HepG2 (cell line): Measurements from ENCODE around the gene TNPO3. TPM values are rescaled to one million over a fixed set of nuclear protein-coding genes. Genes with fewer than 3 reads are reported as not detected.

Experiments used
- ATAC-seq: fragments of 200-7000 bp; cut with Tn5 transposase; 3 replicates; pipeline ENCODE4 v1.9.1; 2020; ENCODE audit warnings: mild to moderate bottlenecking, moderate library complexity
- BruUV-seq: library from RNA; stranded (reverse); fragments of 400-500 nt; replicated peaks from 2 replicates; lab custom pipeline; 2021; lab: Mats Ljungman, UMichigan
- CTCF ChIA-PET: fragments of 300-600 bp; formaldehyde crosslinking; extraction: SDS; loops from one replicate; lab custom pipeline; 2021; ENCODE audit warnings: low total read pairs, inconsistent platforms, low intra/inter-chr PET ratio; lab: Yijun Ruan, JAX
- POLR2A ChIA-PET: fragments of 350-600 bp; sonication (Branson Sonifier 250); formaldehyde crosslinking; loops from one replicate; lab custom pipeline; 2020; ENCODE audit warnings: antibody characterized with exemption, inconsistent platforms; lab: Yijun Ruan, JAX
- DNase-seq: peaks from one replicate; pipeline ENCODE4 v3.0.0-alpha.2; 2015; ENCODE audit warnings: low spot score
- FAIRE-seq: peaks from 3 replicates; lab custom pipeline; 2011; peaks lifted over from hg19 to GRCh38; lab: Jason Lieb, UNC
- H2AFZ ChIP-seq: one replicate; pipeline ENCODE4 v1.6.1; 2011; ENCODE audit warnings: low read length, inconsistent platforms
- H3K27ac ChIP-seq: fragments of 300-600 bp; 3 replicates; pipeline ENCODE4 v1.8.0; 2011; ENCODE audit warnings: mixed run types, mild to moderate bottlenecking, mixed read lengths, low read length, inconsistent platforms; ENCODE audit not compliant: insufficient read depth; ENCODE audit errors: extremely low read length
- H3K27me3 ChIP-seq, 2 experiments: fragments of 200-600 bp in 1 of 2; 2 replicates in 1 of 2; 3 replicates in 1 of 2; pipeline versions ENCODE4 v1.6.0 to v1.8.0; 2011; ENCODE audit warnings: low read length in 2 of 2, mild to moderate bottlenecking in 2 of 2, moderate library complexity in 2 of 2, inconsistent platforms in 1 of 2; ENCODE audit not compliant: insufficient read depth in 2 of 2, control insufficient read depth in 1 of 2
- H3K36me3 ChIP-seq, 2 experiments: fragments of 200-600 bp in 1 of 2; replicated peaks in 1 of 2; 2 replicates in 1 of 2; 3 replicates in 1 of 2; pipeline versions ENCODE4 v1.5.1 to v1.8.0; 2011; ENCODE audit warnings: low read length in 2 of 2, inconsistent platforms in 1 of 2; ENCODE audit not compliant: insufficient read depth in 2 of 2, control insufficient read depth in 1 of 2
- H3K4me1 ChIP-seq: 2 replicates; pipeline ENCODE4 v1.5.1; 2012; ENCODE audit warnings: low read length, inconsistent platforms; ENCODE audit not compliant: insufficient read depth
- H3K4me2 ChIP-seq: 2 replicates; pipeline ENCODE4 v1.6.0; 2011; ENCODE audit warnings: low read depth, low read length, inconsistent platforms
- H3K4me3 ChIP-seq, 3 experiments: fragments of 200-600 bp in 1 of 3; sonication (generic), shearing (Covaris generic) in 1 of 3; replicated peaks in 1 of 3; 2 replicates each; pipeline ENCODE4 v1.5.1; 2011 to 2016; ENCODE audit warnings: low read length in 3 of 3, inconsistent platforms in 2 of 3, low read depth in 2 of 3, mild to moderate bottlenecking in 2 of 3, control low read depth in 1 of 3, mixed read lengths in 1 of 3; ENCODE audit not compliant: insufficient read depth in 1 of 3
- H3K79me2 ChIP-seq: one replicate; pipeline ENCODE4 v1.6.1; 2011; ENCODE audit warnings: low read length, inconsistent platforms; ENCODE audit not compliant: insufficient read depth
- H3K9ac ChIP-seq: 2 replicates; pipeline ENCODE4 v1.6.0; 2011; ENCODE audit warnings: mild to moderate bottlenecking, low read depth, low read length, inconsistent platforms; ENCODE audit not compliant: insufficient read depth
- H3K9me3 ChIP-seq: 2 replicates; pipeline ENCODE4 v1.5.1; 2012; ENCODE audit warnings: mild to moderate bottlenecking, low read length
- H4K20me1 ChIP-seq: 2 replicates; pipeline ENCODE4 v1.6.0; 2011; ENCODE audit warnings: inconsistent platforms, mild to moderate bottlenecking, low read length, moderate library complexity; ENCODE audit not compliant: insufficient read depth
- AHR ChIP-seq: IDR thresholded peaks from 2 replicates; pipeline ENCODE4 v1.6.1; 2018; ENCODE audit warnings: missing genetic modification reagents, missing compliant biosample characterization
- CBX5 ChIP-seq: sonication (generic); formaldehyde crosslinking; IDR thresholded peaks from 2 replicates; pipeline ENCODE4 v1.4.0; 2020; ENCODE audit warnings: missing genetic modification reagents, borderline replicate concordance
- FOXA1 ChIP-seq, 2 experiments: fragments of 450-650 bp in 1 of 2; sonication (generic) in 1 of 2; formaldehyde crosslinking in 1 of 2; IDR thresholded peaks; 2 replicates each; pipeline versions ENCODE4 v1.4.0 to v1.6.1; 2016 to 2020; ENCODE audit warnings: missing genetic modification reagents in 1 of 2
- NCOA1 ChIP-seq: sonication (generic); formaldehyde crosslinking; IDR thresholded peaks from 2 replicates; pipeline ENCODE4 v1.9.0; 2021; ENCODE audit warnings: missing genetic modification reagents
- NFYB ChIP-seq: sonication (generic); formaldehyde crosslinking; IDR thresholded peaks from 2 replicates; pipeline ENCODE4 v1.4.0; 2020; ENCODE audit warnings: missing genetic modification reagents
- TRIM24 ChIP-seq: sonication (generic); formaldehyde crosslinking; IDR thresholded peaks from 2 replicates; pipeline ENCODE4 v1.8.0; 2022; ENCODE audit warnings: mild to moderate bottlenecking, missing genetic modification reagents
- ZNF205 ChIP-seq: IDR thresholded peaks from 2 replicates; pipeline ENCODE4 v1.6.1; 2018; ENCODE audit warnings: missing biosample characterization, missing genetic modification reagents
- ZNF720 ChIP-seq: sonication (generic); formaldehyde crosslinking; IDR thresholded peaks from 2 replicates; pipeline ENCODE4 v1.4.0; 2020; ENCODE audit warnings: missing genetic modification reagents
- ZNF780A ChIP-seq: sonication (generic); formaldehyde crosslinking; IDR thresholded peaks from 2 replicates; pipeline ENCODE4 v1.8.0; 2022; ENCODE audit warnings: mild to moderate bottlenecking, missing genetic modification reagents, moderate library complexity
- WGBS: methylation state at CpG from one replicate; pipeline ENCODE4 v1.1.6; 2017; ENCODE audit warnings: low lambda C conversion rate; 5-methylcytosine and 5-hydroxymethylcytosine counted together
- in situ Hi-C: cut with HindIII; loops from 2 replicates; pipeline ENCODE4 v1.10.0; 2017; ENCODE audit warnings: low pct_unique_long_range_greater_than_20kb; ENCODE audit not compliant: extremely low pct_ligation_motif_present
- intact Hi-C: fragments of 100-400 bp; cut with micrococcal nuclease; formaldehyde crosslinking; loops from one replicate; pipeline ENCODE4 v1.10.0; 2022; ENCODE audit not compliant: unreplicated experiment
- polyA plus RNA-seq, 8 experiments: library from polyadenylated mRNA; depleted of rRNA in 3 of 8; stranded (reverse) in 7 of 8; unstranded in 1 of 8; fragments of >200 nt; fragmentation: Illumina TruSeq in 4 of 8; extraction: Trizol in 4 of 8; gene quantifications; 2 replicates each; pipeline versions ENCODE4 v1.2.1 to v1.2.3, GENCODE V29; 2011 to 2016; ENCODE audit warnings: low read depth in 4 of 8, missing spikeins in 1 of 8, mixed read lengths in 1 of 8; ENCODE audit not compliant: insufficient read depth in 1 of 8
- total RNA-seq, 5 experiments: library from RNA; depleted of rRNA; stranded (reverse); fragments of >200 nt; fragmentation: Illumina TruSeq; extraction: Trizol; gene quantifications; 2 replicates each; pipeline ENCODE4 v1.2.3, GENCODE V29; 2016; ENCODE audit warnings: low read depth in 1 of 5
- TF ChIP-seq, protein P1 (sequence below): sonication (generic); formaldehyde crosslinking; IDR thresholded peaks from 2 replicates; pipeline ENCODE4 v1.5.0; 2020; ENCODE audit warnings: mild to moderate bottlenecking, missing genetic modification reagents, borderline replicate concordance
- TF ChIP-seq, protein P2 (sequence below): sonication (generic); formaldehyde crosslinking; IDR thresholded peaks from 2 replicates; pipeline ENCODE4 v1.4.0; 2020; ENCODE audit warnings: missing genetic modification reagents
- TF ChIP-seq, protein P3 (sequence below): sonication (generic); formaldehyde crosslinking; IDR thresholded peaks from 2 replicates; pipeline ENCODE4 v1.4.0; 2020; ENCODE audit warnings: missing genetic modification reagents

Gene TNPO3
- total and polyA plus RNA-seq, 2 of the 13 experiments (the other 11 are each of a cell fraction or from before 2014, with no cell fraction given) = 23.8 to 44.6 TPM

DNA sequence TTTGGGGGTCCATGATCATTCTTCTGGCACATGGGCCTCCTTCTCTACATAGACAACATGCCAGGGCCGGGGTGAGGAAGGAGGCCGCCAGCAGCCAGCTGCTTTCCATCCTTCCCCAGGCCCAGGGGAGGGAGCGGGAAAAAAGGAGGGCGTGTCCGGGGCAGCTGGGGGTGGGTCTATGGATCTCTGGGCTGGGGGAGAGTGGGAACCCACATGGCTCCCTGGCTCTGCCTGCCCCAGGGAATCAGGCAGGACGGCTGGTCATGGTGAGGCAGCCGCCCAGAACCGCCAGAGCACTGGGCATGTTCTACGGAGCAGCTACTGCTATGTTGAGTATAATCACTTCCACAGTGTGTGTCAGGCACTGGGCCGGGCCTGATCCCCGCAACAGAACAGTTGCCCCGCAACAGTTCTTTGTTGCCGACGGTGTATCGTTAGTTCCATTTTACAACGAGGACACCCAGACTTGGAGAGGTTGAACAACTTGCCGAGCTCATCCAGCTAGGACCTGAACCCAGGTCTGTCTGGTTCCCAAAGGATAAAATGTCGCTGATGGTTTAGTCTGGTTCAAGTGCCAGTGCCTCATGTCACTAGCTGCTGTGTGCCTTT lies 123.6 kb downstream of the TNPO3 start (continued):
- TF ChIP-seq, protein P1, sequence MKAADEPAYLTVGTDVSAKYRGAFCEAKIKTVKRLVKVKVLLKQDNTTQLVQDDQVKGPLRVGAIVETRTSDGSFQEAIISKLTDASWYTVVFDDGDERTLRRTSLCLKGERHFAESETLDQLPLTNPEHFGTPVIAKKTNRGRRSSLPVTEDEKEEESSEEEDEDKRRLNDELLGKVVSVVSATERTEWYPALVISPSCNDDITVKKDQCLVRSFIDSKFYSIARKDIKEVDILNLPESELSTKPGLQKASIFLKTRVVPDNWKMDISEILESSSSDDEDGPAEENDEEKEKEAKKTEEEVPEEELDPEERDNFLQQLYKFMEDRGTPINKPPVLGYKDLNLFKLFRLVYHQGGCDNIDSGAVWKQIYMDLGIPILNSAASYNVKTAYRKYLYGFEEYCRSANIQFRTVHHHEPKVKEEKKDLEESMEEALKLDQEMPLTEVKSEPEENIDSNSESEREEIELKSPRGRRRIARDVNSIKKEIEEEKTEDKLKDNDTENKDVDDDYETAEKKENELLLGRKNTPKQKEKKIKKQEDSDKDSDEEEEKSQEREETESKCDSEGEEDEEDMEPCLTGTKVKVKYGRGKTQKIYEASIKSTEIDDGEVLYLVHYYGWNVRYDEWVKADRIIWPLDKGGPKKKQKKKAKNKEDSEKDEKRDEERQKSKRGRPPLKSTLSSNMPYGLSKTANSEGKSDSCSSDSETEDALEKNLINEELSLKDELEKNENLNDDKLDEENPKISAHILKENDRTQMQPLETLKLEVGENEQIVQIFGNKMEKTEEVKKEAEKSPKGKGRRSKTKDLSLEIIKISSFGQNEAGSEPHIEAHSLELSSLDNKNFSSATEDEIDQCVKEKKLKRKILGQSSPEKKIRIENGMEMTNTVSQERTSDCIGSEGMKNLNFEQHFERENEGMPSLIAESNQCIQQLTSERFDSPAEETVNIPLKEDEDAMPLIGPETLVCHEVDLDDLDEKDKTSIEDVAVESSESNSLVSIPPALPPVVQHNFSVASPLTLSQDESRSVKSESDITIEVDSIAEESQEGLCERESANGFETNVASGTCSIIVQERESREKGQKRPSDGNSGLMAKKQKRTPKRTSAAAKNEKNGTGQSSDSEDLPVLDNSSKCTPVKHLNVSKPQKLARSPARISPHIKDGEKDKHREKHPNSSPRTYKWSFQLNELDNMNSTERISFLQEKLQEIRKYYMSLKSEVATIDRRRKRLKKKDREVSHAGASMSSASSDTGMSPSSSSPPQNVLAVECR = no peak

DNA sequence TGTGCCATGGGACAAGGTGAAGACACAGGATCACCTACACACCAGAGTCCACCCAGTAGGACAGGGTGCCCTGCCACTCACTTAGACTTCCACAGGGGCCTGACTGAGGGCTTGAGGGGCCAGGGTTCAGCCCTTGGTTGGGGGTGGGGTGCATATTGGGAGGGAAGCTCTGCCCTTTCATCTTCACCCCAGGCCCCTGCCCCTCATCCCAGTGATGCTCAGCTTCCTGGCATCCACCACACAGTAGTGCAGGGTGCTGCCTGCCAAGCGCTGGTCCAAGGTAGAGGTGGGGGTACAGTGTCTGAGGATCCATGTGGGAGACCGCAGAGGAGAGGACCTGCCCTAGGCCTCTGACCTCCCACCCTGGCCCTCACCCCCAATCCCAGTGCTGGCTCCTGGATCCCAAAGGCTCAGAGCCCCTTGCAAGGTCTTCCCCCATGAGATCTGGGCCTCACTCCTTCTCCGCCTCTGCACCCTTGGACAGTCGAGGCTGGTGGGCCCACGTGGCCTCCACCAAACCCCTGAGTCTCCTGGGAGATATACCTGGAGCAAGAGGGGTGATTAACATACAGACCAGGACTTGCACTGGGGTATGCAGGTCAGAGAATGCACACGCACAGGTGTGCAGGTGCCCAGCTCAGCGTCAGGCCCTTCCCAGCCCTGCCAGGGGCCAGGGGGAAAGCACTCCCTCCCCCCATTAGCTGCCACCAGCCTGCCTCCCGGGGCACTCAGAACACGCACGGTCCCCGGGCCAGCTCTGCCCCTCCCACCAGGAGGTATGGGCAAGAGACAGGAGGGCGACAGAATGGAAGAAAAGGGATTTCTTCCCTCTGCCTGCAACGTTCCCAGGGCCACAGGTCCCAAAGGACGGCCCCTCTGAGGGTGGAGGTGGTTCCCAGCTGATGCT lies 125.8 kb downstream of the TNPO3 start:
- Histone ChIP-seq H3K36me3 (no peaks in the 10 kb centered on the region), H3K9ac (no peak overlapping the region), H2AFZ (no peak overlapping the region), H3K9me3 (no peaks in the 10 kb centered on the region), H3K4me1 (peaks cover 14% of the 10 kb centered on the region), H4K20me1 (no peaks in the 10 kb centered on the region), H3K79me2 (no peaks in the 10 kb centered on the region), H3K4me3 (no peak overlapping the region), H3K27ac (no peak overlapping the region), H3K4me2 (no peak overlapping the region), H3K27me3 (peaks cover 8 to 44% of the 10 kb centered on the region in 2 experiments)
- CTCF ChIA-PET = no interaction called here
- 21% methylated on average over 6 of the region's 14 CpGs for WGBS
- FAIRE-seq = no peak
- in situ Hi-C loops (no loop called here), intact Hi-C loops (no loop called here)
- peak; percentile 13; the same call in 1 of the 3 replicates for ATAC-seq
- DNase-seq = no peak
- no TSS peak for BruUV-seq
- POLR2A ChIA-PET = no interaction called here
- TF ChIP-seq, protein P2, sequence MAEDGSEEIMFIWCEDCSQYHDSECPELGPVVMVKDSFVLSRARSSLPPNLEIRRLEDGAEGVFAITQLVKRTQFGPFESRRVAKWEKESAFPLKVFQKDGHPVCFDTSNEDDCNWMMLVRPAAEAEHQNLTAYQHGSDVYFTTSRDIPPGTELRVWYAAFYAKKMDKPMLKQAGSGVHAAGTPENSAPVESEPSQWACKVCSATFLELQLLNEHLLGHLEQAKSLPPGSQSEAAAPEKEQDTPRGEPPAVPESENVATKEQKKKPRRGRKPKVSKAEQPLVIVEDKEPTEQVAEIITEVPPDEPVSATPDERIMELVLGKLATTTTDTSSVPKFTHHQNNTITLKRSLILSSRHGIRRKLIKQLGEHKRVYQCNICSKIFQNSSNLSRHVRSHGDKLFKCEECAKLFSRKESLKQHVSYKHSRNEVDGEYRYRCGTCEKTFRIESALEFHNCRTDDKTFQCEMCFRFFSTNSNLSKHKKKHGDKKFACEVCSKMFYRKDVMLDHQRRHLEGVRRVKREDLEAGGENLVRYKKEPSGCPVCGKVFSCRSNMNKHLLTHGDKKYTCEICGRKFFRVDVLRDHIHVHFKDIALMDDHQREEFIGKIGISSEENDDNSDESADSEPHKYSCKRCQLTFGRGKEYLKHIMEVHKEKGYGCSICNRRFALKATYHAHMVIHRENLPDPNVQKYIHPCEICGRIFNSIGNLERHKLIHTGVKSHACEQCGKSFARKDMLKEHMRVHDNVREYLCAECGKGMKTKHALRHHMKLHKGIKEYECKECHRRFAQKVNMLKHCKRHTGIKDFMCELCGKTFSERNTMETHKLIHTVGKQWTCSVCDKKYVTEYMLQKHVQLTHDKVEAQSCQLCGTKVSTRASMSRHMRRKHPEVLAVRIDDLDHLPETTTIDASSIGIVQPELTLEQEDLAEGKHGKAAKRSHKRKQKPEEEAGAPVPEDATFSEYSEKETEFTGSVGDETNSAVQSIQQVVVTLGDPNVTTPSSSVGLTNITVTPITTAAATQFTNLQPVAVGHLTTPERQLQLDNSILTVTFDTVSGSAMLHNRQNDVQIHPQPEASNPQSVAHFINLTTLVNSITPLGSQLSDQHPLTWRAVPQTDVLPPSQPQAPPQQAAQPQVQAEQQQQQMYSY (CRISPR knock-in tag) = no peak
- TF ChIP-seq NCOA1 (no peak), AHR (CRISPR knock-in tag) (no peak), TRIM24 (no peak), ZNF780A (no peak), NFYB (CRISPR knock-in tag) (no peak), CBX5 (CRISPR knock-in tag) (no peak), ZNF205 (CRISPR knock-in tag) (no peak), ZNF720 (CRISPR knock-in tag) (no peak), FOXA1 (IDR thresholded peaks at IDR 0.05) (no peak), FOXA1 (CRISPR knock-in tag; IDR thresholded peaks at IDR 0.05) (no peak)
- TF ChIP-seq, protein P3, sequence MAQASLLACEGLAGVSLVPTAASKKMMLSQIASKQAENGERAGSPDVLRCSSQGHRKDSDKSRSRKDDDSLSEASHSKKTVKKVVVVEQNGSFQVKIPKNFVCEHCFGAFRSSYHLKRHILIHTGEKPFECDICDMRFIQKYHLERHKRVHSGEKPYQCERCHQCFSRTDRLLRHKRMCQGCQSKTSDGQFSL (CRISPR knock-in tag) = no peak
